Tibial nerve (tissue), 4 donors: Measurements from ENCODE around the gene ACAA1.

Experiments used
- EP300 ChIP-seq, 2 donors: sonication (generic); formaldehyde crosslinking; IDR thresholded peaks; one replicate each; pipeline ENCODE4 v1.6.1; 2017; ENCODE audit warnings: antibody characterized with exemption in 2 of 2, mild to moderate bottlenecking in 1 of 2
- POLR2A ChIP-seq, 2 donors: fragments of 450-650 bp; IDR thresholded peaks; one replicate each; pipeline ENCODE4 v1.6.1; 2017; ENCODE audit warnings: antibody characterized with exemption in 2 of 2, mild to moderate bottlenecking in 2 of 2, moderate library complexity in 2 of 2
- TF ChIP-seq, protein P1 (sequence below), 5 experiments: fragments of 200-600 bp in 3 of 5; fragments of 450-650 bp in 2 of 5; sonication (generic) in 3 of 5; IDR thresholded peaks; one replicate each; pipeline ENCODE4 v1.5.1; 2016 to 2019; ENCODE audit warnings: antibody characterized with exemption in 5 of 5, mild to moderate bottlenecking in 3 of 5, moderate library complexity in 2 of 5

DNA sequence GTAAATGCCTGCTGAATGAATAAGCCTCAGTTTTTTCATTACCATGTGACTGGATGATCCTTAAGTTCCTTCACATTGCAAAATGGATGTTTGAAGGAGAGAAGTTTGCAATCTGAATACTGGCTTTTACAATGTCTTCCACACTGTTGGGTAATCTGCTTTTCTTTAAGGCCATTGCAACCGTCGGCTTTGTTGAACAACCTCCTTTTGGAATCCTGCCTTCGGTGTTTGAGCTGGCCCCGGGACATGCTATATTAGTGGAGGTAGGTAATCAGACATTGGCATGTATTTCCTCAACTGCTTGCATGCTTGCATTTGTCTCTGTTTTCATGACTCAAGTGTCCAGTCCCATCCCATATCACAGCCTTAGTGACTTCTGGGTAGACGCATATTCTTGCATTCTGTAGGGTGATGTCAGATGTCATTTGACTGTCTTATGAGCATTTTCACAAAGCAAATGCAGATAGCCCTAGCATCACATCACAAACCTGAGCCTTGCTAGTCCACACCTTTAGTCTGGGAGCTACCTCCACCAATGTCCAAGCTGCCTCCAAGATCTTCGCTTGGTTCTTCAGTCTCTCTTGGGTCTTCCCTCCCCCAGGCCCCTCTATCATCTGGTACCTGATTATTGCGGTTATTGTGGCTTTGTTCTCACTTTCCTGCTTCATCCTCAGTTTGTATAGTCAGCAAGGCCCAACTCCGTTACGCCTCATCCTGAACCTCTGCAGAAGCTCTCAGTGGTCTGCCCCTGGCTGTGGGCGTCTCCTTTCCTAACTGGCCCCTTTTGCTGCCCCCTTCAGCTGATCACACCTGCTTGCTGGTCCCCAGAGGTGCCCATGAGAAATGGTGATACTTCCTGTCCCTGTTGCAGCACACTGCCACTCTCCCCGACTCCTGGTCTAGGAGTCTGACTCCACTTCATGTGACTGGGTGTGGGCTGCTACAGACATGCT, 48.5 kb downstream of the ACAA1 start:
- TF ChIP-seq, protein P1, sequence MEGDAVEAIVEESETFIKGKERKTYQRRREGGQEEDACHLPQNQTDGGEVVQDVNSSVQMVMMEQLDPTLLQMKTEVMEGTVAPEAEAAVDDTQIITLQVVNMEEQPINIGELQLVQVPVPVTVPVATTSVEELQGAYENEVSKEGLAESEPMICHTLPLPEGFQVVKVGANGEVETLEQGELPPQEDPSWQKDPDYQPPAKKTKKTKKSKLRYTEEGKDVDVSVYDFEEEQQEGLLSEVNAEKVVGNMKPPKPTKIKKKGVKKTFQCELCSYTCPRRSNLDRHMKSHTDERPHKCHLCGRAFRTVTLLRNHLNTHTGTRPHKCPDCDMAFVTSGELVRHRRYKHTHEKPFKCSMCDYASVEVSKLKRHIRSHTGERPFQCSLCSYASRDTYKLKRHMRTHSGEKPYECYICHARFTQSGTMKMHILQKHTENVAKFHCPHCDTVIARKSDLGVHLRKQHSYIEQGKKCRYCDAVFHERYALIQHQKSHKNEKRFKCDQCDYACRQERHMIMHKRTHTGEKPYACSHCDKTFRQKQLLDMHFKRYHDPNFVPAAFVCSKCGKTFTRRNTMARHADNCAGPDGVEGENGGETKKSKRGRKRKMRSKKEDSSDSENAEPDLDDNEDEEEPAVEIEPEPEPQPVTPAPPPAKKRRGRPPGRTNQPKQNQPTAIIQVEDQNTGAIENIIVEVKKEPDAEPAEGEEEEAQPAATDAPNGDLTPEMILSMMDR (IDR thresholded peaks at IDR 0.05): no peak
- TF ChIP-seq POLR2A (IDR thresholded peaks at IDR 0.05): no peak
- no peak for TF ChIP-seq EP300 (IDR thresholded peaks at IDR 0.05)
